ENCODE results near the gene BHLHE23.

BHLHE23 gene

DNA sequence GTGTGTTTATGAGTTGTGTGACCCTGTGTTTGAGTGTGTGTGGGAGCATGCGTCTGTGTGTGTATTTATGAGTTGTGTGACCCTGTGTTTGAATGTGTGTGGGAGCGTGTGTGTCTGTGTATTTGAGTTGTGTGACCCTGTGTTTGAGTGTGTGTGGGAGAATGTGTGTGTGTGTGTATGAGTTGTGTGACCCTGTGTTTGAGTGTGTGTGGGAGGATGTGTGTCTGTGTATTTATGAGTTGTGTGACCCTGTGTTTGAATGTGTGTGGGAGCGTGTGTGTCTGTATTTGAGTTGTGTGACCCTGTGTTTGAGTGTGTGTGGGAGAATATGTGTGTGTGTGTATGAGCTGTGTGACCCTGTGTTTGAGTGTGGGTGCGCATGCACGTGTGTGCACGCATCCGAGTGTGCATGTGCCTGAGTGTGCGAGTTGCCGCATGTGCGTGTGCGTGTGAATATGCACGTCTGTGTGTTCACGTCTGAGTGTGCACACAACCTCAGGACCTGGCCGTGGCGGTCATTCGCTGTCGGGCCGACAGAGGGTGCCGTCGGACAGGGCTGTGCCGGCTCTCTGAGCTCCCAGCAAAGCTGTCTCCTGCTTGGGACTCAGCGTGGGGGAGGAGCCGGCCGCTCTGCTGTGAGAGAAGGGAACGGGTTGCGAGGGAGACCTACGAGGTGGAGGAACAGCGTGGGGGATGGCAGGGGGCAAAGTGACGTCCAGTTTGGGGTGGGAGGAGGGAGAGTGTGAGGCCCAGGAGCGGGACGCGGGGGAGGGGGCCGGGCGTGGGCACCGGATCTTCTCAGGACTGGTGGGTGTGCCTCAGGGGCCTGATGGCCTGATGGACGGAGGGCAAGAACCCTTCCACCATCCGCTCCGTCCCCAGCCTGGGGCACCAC lies 34.6 kb downstream of the BHLHE23 start:
- DNase-seq (ENCODE audit: low read depth): peak; percentile 65

DNA sequence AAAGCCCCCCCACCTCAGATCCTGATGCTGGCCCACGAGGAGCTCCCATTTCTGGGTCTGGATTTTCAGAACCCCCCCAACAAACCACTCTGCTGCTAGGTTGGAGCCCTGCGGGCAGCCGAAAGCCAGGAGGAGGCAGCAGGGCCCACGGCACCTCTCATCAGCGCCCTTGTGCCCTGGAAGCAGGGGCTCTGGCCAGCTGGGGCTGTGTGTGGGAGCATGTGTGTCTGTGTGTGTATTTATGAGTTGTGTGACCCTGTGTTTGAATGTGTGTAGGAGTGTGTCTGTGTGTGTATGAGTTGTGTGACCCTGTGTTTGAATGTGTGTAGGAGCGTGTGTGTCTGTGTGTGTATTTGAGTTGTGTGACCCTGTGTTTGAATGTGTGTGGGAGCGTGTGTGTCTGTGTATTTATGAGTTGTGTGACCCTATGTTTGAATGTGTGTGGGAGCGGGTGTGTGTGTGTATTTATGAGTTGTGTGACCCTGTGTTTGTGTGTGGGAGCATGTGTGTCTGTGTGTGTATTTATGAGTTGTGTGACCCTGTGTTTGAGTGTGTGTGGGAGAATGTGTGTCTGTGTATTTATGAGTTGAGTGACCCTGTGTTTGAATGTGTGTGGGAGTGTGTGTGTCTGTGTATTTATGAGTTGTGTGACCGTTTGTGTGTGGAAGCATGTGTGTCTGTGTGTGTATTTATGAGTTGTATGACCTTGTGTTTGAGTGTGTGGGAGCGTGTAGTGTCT lies 35.4 kb downstream of the BHLHE23 start:
- DNase-seq (ENCODE audit: low read depth): no peak

DNA sequence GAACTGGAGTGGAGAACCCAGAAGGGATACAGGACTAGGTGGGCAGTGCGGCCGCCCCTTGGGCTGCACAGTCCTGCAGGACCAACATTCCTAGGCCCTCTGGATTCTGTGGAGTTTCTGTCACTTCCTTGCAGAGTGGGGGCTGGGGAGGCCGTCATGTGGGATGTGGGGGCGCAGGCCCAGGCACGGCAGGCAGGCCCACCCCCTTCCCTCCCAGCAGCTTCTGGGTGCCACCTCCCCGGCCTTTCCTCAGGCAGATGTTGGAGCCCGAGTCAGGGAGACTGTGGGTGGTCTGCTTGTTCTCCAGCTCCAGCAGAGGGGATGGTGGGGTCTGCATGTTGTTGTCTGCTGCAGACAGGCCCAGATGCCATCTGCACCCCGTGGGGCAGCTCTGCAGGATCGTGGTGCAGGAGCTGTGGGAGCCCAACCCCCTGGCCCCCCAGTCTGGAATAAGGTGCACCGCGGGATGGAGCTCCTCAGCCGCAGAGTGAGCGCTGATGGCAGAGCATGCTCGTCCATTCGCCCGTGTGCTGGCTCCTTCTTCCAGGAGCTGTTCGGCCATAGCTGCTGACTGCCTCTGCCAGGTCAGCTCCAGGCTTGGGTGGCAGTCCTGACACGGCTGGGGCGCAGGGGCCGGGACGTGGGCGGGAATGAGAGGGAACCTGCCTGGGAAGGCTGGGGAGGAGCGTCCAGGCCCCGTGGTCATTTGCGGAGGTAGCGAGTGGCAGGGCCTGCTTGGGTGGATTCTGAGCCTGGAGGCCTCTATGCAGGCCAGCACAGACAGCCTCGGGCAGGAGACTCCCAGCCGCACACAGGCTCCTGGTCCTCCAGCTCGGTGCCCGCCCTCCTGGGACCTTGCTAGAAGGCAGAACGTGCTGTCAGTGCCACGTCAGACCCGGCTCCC lies 36.2 kb downstream of the BHLHE23 start:
- no peak for DNase-seq (ENCODE audit: low read depth)

DNA sequence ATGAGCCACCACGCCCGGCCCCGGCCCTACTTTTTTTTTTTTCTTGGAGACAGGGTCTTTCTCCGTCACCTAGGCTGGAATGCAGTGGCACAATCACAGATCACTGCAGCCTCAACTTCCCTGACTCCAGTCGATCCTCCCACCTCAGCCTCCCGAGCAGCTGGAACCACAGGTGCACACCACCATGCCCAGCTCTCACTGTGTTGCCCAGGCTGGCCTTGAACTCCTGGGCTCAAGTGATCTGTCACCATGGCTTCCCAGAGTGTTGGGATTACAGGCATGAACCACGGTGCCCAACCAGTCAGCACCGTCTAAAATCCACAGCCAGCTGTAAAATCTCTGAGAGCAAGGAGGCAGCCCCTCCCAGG lies 36.8 kb downstream of the BHLHE23 start:
- no peak for DNase-seq (ENCODE audit: low read depth)

DNA sequence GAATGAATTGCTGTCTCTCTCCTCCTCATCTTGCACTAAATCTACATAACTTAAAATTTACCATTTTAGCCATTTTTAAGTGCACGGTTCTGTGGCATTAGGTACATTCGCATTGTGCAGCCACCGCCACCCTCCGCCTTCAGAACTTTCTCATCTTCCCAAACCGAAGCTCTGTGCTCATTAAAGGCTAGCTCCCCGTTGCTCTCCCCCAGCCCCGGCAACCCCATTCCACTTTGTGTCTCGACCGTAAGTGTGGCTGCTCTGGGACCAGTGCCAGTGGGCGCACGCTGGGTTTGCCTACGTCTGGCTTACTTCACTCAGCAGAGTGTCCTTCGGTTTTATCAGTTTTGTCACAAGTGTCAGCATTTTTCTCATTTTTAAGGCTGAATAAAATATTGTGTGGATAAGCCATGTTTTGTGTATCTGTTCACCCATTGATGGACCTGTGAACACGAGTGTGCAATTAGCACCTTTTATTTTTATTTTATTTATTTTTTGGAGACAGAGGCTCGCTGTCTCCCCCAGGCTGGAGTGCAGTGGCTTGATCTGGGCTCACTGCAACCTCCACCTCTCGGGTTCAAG lies 37.5 kb downstream of the BHLHE23 start:
- no peak for DNase-seq (ENCODE audit: low read depth)

DNA sequence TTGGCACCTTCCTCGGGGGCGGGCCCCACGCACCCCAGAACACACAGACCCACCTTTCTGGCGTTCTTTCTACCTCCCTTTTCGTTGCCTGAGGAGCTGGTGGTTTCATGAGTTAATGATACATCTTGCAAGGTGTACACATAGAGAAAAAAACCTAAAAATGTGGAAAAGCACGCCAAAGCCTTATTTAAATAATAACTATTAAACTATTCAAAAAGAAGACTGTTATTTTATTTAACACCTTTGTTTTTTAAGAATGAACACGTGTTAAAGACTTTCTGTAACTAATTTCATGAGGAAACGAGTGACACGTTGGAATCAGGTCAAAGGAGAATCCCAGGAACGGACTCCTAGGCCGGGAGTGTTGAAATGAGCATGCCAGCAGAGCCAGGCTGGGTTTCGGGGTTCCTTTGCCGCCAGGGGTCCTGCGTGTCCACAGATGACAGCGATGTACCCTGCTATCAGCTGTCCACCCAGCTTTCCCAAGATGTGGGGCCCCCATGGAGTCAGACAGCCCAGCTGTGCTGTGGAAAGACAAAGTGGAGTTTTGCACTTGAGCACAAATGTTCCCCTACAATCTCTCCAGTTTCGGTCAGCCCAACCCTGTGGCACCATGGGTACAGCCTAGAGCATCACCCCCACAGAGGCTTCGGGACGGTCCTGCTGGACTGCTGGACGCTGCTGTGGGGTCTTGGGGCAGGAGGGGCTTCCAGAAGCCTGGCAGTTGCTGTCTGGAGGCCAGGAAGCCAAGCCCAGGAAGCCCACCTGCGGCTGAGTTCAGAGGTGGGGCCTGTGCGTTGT lies 38.2 kb downstream of the BHLHE23 start:
- no peak for DNase-seq (ENCODE audit: low read depth)

DNA sequence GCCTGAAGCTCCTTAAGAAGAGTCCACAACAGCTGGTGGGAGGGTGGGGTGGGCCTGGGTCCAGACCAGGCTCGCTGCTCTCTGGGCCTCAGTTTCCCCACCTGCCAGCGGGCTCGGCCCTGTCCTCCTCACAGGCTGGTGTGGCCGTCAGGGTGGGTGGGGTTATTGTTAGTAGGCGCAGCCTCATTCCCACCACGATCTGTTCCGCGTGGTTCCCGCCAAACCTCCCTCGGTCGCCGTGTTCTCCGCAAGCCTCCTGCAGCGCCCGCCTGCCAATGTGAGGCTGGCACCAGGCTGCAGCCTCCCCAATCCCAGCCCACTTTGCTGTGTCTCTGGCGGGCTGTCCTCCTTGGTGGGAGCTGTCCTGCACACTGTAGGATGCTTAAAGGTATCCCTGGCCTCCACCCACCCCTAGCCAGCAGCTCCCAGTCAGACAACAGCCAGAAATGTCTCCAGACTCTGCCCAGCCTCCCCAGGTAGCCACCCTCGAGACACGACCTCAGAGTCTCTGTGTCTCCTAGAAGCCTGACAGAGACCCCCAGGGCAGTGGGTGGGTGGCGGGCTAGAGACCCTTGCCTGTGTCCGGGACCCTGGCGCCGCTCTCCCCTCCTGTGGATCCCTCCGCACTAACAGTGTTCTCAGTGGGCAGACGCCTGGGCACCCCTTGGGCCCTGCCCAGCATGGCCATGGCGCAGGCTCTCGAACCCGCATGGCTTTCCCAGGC lies 39.0 kb downstream of the BHLHE23 start:
- no peak for DNase-seq (ENCODE audit: low read depth)

DNA sequence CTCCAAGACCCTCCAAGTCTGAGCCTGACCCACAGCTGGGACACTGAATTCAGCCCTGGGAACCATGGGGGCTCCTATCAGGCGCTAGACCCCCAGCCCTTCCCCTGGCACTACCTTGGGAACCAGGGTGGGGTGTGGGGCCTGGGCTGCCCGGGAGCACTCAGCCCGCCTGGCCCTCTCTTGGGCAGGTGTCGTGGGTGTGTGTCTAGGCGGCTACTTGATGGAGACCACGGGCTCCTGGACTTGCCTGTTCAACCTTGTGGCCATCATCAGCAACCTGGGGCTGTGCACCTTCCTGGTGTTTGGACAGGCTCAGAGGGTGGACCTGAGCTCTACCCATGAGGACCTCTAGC lies 39.6 kb downstream of the BHLHE23 start:
- DNase-seq (ENCODE audit: low read depth): no peak

DNA sequence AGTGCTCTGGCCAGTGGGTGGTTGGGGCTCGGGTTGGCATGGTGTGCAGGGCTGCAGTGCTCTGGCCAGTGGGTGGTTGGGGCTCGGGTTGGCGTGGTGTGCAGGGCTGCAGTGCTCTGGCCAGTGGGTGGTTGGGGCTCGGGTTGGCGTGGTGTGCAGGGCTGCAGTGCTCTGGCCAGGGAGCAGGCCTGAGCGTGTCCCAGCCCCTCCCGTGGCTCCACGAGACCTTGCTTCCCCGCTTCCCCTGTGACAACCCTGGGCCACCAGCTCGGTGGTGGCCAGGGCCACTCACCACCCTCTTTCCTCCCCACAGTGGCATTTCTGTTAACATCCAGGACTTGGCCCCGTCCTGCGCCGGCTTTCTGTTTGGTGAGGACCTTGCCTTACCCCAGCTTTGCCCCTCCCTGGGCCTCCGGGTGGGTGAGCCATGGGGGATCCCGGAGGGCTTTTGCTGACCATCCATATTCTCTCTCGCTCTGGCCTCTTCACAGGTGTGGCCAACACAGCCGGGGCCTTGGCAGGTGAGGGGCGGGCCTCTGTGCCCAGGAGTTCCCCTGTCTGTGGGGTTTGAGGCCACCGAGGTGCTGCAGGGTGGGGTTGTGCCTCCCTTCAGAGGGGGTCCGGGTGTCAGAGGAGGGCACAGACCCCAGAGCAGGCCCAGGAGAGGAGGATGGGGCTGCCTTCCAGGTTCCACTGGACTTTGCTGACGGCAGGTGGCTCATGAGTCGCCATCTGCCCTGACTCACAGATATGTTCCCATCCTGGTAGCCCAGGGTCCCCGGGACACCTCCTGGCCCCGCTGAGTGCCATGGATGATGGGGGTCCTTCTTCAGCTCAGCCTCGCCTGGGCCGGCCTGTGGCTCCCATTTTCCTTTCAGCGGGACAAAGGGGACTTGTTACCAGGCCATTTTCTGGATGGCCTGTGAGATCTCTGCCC lies 40.3 kb downstream of the BHLHE23 start:
- DNase-seq (ENCODE audit: low read depth): no peak

DNA sequence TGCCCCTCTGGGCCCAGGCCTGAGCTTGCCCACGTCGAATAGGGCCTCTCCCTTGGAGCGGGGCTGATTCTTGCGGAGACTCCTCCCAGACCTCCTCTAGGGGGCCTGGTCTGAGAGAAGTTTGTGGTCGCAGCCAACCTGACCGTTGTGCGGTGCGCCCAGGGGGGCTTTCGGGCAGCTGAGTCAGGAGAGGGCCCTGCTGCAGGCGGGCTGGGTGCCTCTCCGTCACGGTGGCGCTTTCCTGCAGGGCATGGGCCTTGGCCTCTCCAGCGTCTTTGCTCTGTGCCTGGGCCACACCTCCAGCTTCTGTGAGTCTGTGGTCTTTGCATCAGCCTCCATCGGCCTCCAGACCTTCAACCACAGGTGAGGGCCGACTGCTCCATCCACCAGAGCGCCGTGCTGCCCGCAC lies 41.4 kb downstream of the BHLHE23 start:
- no peak for DNase-seq (ENCODE audit: low read depth)

DNA sequence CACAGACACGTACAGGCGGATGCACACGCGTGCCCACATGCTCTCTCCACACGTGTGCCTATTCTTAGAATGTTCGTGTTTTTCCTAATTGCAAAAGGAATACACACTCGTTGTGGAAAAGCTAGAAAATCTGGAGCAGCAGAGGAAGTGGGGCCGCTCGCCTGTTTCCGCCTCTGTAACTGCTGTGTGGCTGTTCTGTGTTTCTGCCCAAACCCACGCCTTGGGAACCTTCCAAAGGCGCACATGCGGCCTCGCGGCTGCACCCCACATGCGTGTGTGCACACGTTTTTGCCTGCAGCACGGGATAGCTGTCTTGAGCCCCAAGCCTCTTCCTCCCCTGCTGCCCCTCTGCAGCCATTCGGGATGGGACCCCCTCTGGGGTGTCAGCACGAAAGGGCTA lies 42.1 kb downstream of the BHLHE23 start:
- no peak for DNase-seq (ENCODE audit: low read depth)

DNA sequence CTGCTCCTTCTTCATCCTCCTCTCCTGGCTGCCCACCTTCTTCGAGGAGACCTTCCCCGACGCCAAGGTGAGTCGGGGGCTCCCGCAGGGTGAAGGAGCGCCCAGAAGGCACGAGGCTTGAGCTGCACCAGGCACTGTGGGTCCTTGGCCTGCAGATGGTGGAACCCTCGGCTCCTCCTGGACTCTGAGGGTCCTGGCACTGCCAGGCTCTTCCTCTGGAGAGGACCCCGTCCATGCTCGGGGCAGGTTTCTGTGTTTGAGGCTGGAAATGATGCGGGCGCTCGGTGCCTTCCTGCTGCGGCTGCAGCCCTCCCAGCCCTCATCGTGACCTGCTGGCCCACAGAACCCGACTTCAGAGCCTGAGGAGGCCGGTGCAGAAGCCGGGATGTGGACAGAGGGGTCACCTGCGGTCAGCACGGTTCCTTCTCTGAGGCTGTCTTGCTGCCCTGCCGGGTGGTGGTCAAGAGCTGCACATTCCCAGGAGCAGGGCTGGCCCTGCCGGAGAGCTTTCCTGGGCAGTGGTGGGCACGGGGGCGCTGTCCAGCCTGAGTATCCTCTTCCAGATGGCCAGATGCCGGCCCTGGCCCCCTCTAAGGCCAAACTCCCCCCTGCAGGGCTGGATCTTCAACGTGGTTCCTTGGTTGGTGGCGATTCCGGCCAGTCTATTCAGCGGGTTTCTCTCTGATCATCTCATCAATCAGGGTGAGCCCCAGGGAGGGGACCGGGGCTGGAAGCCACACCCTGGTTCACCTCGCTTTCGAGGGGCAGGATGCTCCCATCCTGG lies 43.0 kb downstream of the BHLHE23 start:
- no peak for DNase-seq (ENCODE audit: low read depth)

DNA sequence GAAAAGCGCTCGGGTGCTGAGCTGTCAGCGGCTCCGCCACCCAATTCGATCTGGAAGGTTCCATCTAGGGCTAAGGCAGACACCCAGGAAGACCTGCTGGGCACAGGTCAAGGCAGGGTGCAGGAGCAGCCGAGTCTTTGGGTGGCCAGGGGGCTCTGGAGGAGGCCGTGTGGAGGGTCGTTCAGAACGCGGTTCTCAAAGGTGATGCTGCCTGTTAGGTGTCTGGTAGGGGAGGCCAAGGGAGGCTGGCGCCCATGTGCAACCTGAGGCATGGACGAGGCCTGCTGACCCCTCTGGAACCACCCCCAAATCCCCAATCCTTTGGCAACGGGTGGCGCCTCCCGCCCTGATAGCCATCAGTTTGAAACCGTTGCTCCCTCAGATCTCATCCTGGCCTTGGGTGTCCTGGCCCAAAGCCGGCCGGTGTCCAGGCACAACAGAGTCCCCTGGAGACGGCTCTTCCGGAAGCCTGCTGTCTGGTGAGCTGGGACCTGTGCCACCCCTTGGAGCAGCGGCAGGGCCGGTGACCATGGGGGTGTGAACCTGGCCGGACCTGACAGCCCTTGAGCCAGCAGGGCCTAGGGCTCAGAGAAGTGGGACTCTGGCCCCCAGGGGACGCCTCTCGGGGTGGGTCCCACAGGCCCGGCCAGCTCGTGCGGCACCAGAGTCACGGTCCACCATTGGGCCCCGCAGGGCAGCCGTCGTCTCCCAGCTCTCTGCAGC lies 43.7 kb downstream of the BHLHE23 start:
- DNase-seq (ENCODE audit: low read depth): no peak

DNA sequence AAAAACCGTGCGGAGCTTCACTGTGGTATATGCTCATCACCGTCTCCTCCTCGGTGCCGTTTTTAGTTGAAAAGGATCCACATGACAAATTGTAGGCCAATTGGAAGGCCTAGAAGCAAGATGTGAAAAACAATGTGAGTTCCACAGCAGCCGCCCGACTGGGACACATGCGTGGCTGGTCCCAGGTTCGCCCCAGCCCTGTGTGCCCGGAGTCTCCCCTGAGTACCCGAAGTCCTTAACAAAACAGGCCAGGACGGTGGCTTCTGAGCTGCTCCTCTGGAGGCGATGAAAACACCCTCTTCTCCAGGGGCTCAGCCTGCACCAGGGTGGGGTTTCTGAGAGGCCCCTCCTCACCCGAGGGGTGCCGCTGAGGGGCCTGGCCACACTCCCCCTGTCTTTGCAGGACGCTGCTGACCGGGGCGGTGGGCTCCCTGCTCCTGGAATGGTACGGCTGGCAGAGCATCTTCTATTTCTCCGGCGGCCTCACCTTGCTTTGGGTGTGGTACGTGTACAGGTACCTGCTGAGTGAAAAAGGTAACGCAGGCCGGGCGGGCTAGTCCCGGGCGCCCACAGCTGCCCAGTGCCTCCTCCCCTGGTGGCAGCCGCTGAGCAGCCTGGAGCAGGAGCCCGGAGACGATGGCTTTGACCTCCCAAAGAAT lies 44.4 kb downstream of the BHLHE23 start:
- DNase-seq (ENCODE audit: low read depth): no peak

DNA sequence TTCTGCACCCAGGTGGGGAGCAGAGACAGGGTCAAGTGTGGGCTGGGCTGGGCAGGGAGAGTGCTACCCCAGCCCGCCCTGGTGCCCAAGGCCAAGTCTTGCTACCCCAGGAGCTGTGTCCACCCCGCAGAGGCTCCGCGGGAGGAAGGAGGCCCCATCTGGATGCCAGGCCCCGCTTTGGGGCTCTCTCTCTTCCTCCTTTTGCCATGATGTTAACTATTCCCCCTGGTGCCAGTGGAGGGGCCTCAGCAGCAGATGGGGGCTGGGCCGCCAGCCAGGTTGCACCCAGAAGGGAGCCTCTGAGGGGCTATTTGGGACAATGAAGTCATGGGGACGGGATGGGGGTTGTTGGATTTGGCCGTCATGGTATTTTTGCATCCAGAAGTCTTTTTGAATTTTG lies 45.0 kb downstream of the BHLHE23 start:
- no peak for DNase-seq (ENCODE audit: low read depth)

DNA sequence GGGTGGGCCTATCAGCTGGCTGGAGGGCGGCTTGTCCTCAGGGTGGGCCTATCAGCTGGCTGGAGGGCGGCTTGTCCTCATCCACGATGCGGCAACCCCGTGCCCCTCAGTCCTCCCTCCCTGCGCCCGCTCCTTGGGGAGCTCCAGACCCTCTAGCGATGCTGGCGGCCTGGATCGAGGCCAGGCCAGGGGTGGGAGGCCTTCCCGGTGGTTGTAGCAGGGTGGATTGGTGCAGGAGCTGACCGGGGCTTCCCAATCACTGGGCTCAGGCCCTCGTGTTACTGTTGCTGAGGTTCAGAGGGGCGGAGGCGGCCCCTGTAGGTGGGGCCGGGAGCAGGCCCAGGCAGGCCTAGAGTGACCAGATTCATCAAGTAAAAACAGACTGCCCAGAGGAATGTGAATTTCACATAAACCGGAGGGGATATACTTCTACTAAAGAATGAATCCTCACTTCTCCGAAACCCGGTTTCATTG lies 45.4 kb downstream of the BHLHE23 start:
- DNase-seq (ENCODE audit: low read depth): no peak

All from fibroblast of gingiva (primary cell).